Measurements from ENCODE around the gene NGDN.

The NGDN gene

DNA sequence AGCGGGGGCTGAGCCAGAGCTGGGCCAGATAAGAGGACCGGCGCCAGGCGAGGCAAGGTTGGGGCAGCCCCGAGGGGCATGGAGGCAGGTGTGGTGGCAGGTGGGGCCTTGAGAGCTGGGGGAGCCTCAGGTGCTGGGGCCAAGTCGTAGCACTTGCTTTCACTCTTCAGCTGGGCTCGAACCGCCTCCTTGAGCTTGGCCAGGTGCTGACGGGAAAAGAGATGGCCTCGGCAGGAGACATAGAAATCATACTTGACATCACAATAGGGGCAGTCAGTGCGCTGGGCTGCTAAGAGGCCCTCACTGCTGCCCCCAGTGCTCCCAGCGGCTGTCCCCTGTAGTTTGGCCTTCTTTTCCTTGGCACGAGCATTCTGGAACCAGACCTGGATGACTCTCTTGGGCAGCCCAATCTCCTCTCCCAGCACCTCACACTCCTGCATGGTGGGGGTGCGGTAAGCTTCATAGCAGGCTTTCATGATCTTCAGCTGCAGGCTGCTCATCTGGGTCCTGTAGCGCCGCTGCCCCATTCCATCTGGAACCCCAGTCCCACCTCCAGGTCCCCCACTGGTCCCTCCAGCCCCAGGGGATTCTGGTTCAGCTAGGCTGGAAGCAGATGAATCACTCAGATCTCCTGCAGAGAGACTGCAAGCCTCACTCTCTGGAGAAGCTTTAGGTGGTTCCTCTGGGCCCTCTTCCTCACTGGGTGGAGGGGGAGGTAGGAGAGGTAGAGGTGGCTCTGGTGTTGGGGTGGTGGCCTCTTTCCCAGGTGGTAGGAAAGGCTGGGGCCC is 53.9 kb downstream of the NGDN start:
- FAIRE-seq, result no peak

DNA sequence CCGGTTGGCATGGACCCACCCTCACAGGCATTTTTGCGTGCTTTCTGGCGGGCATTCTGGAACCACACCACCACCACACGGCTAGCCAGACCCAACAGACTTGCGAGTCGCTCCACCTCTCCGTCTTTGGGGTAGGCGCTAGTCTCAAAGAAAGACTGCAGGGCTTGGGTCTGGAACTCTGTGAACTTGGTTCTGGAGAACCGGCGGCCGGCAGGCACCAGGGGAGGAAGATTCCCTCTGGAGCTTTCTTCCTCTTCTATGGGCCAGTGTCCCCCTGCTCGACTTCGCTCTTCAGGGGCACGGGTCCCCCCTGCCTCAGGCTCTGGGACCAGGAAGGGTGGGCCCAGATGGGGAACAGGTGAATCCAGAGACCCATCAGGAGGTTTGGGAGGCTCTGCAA is 55.5 kb downstream of the NGDN start:
- no peak for FAIRE-seq

DNA sequence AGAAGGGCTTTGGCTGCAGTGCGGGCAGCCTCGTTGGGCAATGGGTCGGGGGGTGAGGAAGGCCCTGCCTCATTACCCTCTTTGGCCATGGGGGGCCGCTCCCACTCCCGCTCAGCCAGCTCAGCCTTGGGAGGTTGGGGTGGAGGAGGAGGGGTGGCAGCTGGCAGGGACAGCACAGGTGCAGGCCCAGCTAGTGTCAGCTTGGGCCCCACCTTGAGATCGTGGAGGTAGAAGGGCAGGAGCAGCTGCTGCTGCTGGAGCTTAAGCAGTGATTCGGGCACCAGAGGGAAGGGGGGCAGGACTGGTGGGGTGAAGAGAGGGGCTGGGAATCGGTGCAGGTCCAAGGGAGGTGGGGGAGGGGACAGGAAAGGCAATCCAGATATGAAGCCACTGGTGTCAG is 56.1 kb downstream of the NGDN start:
- FAIRE-seq, result no peak
